K562 (cell line): ENCODE data around the gene PAFAH2. TPM values are rescaled to one million over a fixed set of nuclear protein-coding genes. Genes with fewer than 3 reads are reported as not detected.

Source experiments
- ARNT ChIP-seq, 2 experiments: fragments of 450-650 bp; IDR thresholded peaks; 2 replicates each; pipeline ENCODE4 v1.6.1; 2016; ENCODE audit warnings: mild to moderate bottlenecking in 1 of 2
- DNMT1 ChIP-seq: fragments of 450-650 bp; IDR thresholded peaks from 2 replicates; pipeline ENCODE4 v1.6.1; 2016; ENCODE audit warnings: antibody characterized with exemption, mild to moderate bottlenecking
- GATA2 ChIP-seq: sonication (generic); formaldehyde crosslinking; IDR thresholded peaks from 2 replicates; pipeline ENCODE4 v1.4.0; 2020; ENCODE audit warnings: mild to moderate bottlenecking, missing genetic modification reagents
- HEY1 ChIP-seq: fragments of 250-450 bp; sonication (Bioruptor Pico); IDR thresholded peaks from 2 replicates; pipeline ENCODE4 v1.5.0; 2020; ENCODE audit warnings: mild to moderate bottlenecking, moderate library complexity, borderline replicate concordance
- POLR2G ChIP-seq: fragments of 200-400 bp; formaldehyde crosslinking; IDR thresholded peaks from 2 replicates; pipeline ENCODE4 v1.6.1; 2017; ENCODE audit warnings: low read depth, mild to moderate bottlenecking, antibody characterized with exemption, low read length, moderate library complexity
- RB1 ChIP-seq: fragments of 450-650 bp; IDR thresholded peaks from 2 replicates; pipeline ENCODE4 v1.6.1; 2017; ENCODE audit warnings: low read depth, mild to moderate bottlenecking
- STAT5A ChIP-seq: IDR thresholded peaks from 2 replicates; pipeline ENCODE4 v1.6.1; 2012; ENCODE audit warnings: low read length, inconsistent platforms, borderline replicate concordance
- TOE1 ChIP-seq, 2 experiments: fragments of 450-650 bp in 1 of 2; sonication (generic) in 1 of 2; formaldehyde crosslinking in 1 of 2; IDR thresholded peaks; 2 replicates each; pipeline versions ENCODE4 v1.7.1 to v1.8.0; 2016 to 2022; ENCODE audit warnings: borderline replicate concordance in 2 of 2, mild to moderate bottlenecking in 2 of 2, antibody characterized with exemption in 1 of 2, inconsistent platforms in 1 of 2, low read depth in 1 of 2, missing genetic modification reagents in 1 of 2, moderate library complexity in 1 of 2
- TRIM24 ChIP-seq, 2 experiments: fragments of 450-650 bp; IDR thresholded peaks; 2 replicates each; pipeline ENCODE4 v1.6.1; 2016
- ZBTB5 ChIP-seq: fragments of 450-650 bp; IDR thresholded peaks from 2 replicates; pipeline ENCODE4 v1.6.1; 2017; ENCODE audit warnings: antibody characterized with exemption
- ZNF280B ChIP-seq: fragments of 250-450 bp; sonication (Bioruptor Pico); IDR thresholded peaks from 2 replicates; pipeline ENCODE4 v1.5.1; 2021; ENCODE audit warnings: mild to moderate bottlenecking
- ZNF583 ChIP-seq: fragments of 250-450 bp; sonication (Bioruptor Pico); IDR thresholded peaks from 2 replicates; pipeline ENCODE4 v1.4.0; 2020
- ZNF644 ChIP-seq: fragments of 200-800 bp; sonication (Bioruptor generic); IDR thresholded peaks from 2 replicates; pipeline ENCODE4 v1.6.1; 2016; ENCODE audit warnings: low read depth, missing genetic modification characterization, missing compliant biosample characterization
- ZNF717 ChIP-seq: fragments of 250-450 bp; sonication (Bioruptor Pico); IDR thresholded peaks from 2 replicates; pipeline ENCODE4 v1.5.0; 2021
- ZNF785 ChIP-seq: fragments of 250-450 bp; sonication (Bioruptor Pico); IDR thresholded peaks from 2 replicates; pipeline ENCODE4 v1.4.0; 2020; ENCODE audit warnings: mild to moderate bottlenecking
- polyA plus RNA-seq, 8 experiments: library from polyadenylated mRNA; depleted of rRNA in 4 of 8; stranded (reverse) in 5 of 8; unstranded in 3 of 8; fragments of >200 nt; fragmentation: Nextera tagmentation in 2 of 8; fragmentation: Illumina TruSeq in 1 of 8; extraction: Ambion mirVana in 2 of 8; extraction: Trizol in 1 of 8; gene quantifications; 2 replicates each; pipeline versions ENCODE4 v1.2.1 to v1.2.3, GENCODE V29; 2011 to 2014; ENCODE audit warnings: inconsistent platforms in 1 of 8, missing spikeins in 1 of 8
- total RNA-seq, 7 experiments: library from RNA; depleted of rRNA in 6 of 7; stranded (reverse); fragments of >200 nt in 6 of 7; fragmentation: Illumina TruSeq in 2 of 7; extraction: Trizol in 2 of 7; gene quantifications; 2 replicates each; pipeline versions ENCODE4 v1.2.1 to v1.2.3, GENCODE V29; 2011 to 2021; ENCODE audit warnings: low replicate concordance in 1 of 7
- TF ChIP-seq, protein P1 (sequence below): sonication (generic); formaldehyde crosslinking; IDR thresholded peaks from 2 replicates; pipeline ENCODE4 v1.8.0; 2023; ENCODE audit warnings: mild to moderate bottlenecking, missing genetic modification reagents
- TF ChIP-seq, protein P2 (sequence below), 2 experiments: fragments of 450-650 bp in 1 of 2; sonication (generic) in 1 of 2; formaldehyde crosslinking; conservative IDR thresholded peaks; 2 replicates each; pipeline versions ENCODE4 v1.4.0 to v1.8.1; 2020 to 2022; ENCODE audit warnings: mild to moderate bottlenecking in 1 of 2, missing genetic modification reagents in 1 of 2
- TF ChIP-seq, protein P3 (sequence below): fragments of 450-650 bp; formaldehyde crosslinking; IDR thresholded peaks from 2 replicates; pipeline ENCODE4 v1.4.0; 2022; ENCODE audit warnings: missing genetic modification characterization

The PAFAH2 gene
- total and polyA plus RNA-seq, 9 of the 15 experiments (the other 6 are each of a cell fraction or from before 2014, with no cell fraction given): 4.2 to 10.9 (median 6.8) TPM

GRCh38 chr1:26035959-26036755 is 38.3 kb upstream of the PAFAH2 start (continued):
- no peak for TF ChIP-seq DNMT1
- no peak for TF ChIP-seq POLR2G
- TF ChIP-seq, protein P1, sequence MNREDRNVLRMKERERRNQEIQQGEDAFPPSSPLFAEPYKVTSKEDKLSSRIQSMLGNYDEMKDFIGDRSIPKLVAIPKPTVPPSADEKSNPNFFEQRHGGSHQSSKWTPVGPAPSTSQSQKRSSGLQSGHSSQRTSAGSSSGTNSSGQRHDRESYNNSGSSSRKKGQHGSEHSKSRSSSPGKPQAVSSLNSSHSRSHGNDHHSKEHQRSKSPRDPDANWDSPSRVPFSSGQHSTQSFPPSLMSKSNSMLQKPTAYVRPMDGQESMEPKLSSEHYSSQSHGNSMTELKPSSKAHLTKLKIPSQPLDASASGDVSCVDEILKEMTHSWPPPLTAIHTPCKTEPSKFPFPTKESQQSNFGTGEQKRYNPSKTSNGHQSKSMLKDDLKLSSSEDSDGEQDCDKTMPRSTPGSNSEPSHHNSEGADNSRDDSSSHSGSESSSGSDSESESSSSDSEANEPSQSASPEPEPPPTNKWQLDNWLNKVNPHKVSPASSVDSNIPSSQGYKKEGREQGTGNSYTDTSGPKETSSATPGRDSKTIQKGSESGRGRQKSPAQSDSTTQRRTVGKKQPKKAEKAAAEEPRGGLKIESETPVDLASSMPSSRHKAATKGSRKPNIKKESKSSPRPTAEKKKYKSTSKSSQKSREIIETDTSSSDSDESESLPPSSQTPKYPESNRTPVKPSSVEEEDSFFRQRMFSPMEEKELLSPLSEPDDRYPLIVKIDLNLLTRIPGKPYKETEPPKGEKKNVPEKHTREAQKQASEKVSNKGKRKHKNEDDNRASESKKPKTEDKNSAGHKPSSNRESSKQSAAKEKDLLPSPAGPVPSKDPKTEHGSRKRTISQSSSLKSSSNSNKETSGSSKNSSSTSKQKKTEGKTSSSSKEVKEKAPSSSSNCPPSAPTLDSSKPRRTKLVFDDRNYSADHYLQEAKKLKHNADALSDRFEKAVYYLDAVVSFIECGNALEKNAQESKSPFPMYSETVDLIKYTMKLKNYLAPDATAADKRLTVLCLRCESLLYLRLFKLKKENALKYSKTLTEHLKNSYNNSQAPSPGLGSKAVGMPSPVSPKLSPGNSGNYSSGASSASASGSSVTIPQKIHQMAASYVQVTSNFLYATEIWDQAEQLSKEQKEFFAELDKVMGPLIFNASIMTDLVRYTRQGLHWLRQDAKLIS: no peak; the same call in 1 of the 2 replicates
- TF ChIP-seq ZNF280B (CRISPR knock-in tag): no peak
- no peak for TF ChIP-seq ZNF785 (CRISPR knock-in tag)
- peak; percentile 96 for TF ChIP-seq RB1
- no peak for TF ChIP-seq TRIM24 (IDR thresholded peaks at IDR 0.05)
- no peak for TF ChIP-seq ZBTB5
- TF ChIP-seq ZNF717: no peak
- TF ChIP-seq GATA2: no peak
- TF ChIP-seq, protein P2, sequence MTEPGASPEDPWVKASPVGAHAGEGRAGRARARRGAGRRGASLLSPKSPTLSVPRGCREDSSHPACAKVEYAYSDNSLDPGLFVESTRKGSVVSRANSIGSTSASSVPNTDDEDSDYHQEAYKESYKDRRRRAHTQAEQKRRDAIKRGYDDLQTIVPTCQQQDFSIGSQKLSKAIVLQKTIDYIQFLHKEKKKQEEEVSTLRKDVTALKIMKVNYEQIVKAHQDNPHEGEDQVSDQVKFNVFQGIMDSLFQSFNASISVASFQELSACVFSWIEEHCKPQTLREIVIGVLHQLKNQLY (CRISPR knock-in tag; conservative IDR thresholded peaks at IDR 0.05): no peak
- TF ChIP-seq ZNF644: no peak
- TF ChIP-seq TOE1 (IDR thresholded peaks at IDR 0.05; ENCODE audit: borderline replicate concordance): no peak
- TF ChIP-seq TOE1 (CRISPR knock-in tag; IDR thresholded peaks at IDR 0.05; ENCODE audit: borderline replicate concordance, low read depth): no peak
- TF ChIP-seq ARNT (IDR thresholded peaks at IDR 0.05): peak in 1 of 2 experiments; percentile 17; a peak in 2 of 4 replicates
- TF ChIP-seq HEY1 (CRISPR knock-in tag): no peak
- no peak for TF ChIP-seq STAT5A
- TF ChIP-seq ZNF583 (CRISPR knock-in tag): no peak
- TF ChIP-seq, protein P3, sequence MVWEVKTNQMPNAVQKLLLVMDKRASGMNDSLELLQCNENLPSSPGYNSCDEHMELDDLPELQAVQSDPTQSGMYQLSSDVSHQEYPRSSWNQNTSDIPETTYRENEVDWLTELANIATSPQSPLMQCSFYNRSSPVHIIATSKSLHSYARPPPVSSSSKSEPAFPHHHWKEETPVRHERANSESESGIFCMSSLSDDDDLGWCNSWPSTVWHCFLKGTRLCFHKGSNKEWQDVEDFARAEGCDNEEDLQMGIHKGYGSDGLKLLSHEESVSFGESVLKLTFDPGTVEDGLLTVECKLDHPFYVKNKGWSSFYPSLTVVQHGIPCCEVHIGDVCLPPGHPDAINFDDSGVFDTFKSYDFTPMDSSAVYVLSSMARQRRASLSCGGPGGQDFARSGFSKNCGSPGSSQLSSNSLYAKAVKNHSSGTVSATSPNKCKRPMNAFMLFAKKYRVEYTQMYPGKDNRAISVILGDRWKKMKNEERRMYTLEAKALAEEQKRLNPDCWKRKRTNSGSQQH (CRISPR knock-in tag): 0 out of 2 replicates have a peak, but pooled peaks have one; percentile 2
